HG03025 (cell line): Measurements from ENCODE around the gene UQCRC1.
"Not testable (repeated sequence)": the region's sequence is repeated elsewhere in the genome, so short reads cannot be mapped to it uniquely, and the experiment has no call there.

ENCODE experiments used
- ATAC-seq: cut with Tn5 transposase; IDR thresholded peaks from one replicate; pipeline ENCODE4 v1.9.1; 2021; ENCODE audit warnings: mild to moderate bottlenecking, moderate library complexity; ENCODE audit not compliant: unreplicated experiment, low FRiP score

UQCRC1 gene

DNA sequence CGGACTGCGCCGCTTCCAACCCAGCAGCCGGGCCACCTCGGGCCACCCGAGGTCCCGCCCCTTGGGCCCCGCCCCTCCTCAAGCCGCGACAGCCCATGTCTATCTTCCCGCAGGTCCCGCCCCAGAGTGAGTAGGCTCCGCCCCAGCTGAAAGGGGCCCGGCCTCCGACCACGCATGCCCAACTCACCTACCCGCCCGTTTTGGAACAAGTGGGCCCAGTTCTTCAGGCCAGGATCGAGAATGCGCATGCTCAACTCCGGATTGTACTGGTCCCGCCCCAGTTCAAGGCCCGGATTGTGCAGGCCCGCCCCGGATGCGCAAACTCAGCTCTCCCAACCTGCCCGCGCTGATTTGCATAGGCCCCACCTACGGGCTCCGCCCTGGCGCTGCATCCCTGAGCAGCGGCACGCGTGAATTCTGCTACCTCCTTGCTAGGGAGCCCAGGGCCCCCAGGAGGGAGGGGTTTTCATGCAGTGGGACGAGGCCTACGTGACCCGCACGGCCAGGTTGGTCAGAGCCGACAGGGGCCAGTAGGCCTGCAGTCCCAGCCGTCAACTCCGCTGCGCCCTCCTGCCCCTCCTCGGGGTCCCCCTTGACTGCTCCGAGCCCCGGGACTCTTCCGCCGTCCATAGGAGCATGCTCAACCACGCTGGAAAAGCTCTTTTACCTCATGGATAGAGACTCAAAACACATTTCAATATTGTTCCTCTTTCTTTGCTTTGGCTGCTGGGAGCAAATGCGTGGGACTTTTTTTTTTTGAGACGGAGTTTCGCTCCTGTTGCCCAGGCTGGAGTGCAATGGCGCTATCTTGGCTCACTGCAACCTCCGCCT, 52.4 kb downstream of the UQCRC1 start, which contains the start of gene PFKFB4:
PFKFB4 (minus strand) TSS at position 8 of the 831 bp plus-strand sequence. CDS start 26 bp downstream, outside the sequence.
- ATAC-seq, result peak; percentile 82

DNA sequence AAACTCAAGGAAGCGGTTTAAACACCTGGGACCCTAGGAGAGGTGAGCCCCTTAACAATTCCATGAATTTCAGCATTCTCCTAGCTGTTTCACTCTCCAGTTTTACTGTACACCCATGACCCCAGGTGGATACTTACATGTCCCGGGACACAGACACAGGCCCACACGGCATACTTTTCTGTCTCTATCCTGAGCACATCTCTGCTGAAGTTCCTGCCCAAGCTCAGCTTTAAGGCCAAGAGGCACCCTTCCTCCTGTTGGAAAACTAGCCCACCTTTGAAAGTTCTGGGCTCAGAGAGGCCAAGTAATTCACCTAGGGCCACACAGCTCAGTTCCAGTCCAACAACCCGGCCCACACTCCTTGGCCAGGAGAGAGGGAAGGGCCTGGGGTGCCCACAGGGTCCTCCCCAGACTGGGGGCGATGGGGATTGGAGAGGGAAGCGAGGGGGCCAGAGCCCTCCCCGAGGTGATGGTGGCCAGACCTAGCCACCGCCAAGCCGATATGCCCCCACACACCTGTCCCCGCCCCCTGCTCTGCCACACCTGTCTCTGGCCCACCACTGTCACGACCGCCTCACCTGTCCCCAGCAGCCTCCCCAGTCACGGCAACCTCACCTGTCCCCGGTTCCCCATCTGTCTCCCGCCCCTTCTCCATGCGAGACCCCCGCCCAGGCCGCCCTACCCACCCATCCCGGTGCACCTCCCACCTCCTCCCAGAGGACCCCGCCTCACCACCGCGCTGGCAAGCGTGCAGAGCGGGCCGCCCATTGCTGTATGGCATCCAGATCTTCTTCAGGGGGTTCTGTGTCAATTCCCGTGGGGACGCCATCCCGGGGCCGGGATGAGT, 53.3 kb downstream of the UQCRC1 start:
- no peak for ATAC-seq

DNA sequence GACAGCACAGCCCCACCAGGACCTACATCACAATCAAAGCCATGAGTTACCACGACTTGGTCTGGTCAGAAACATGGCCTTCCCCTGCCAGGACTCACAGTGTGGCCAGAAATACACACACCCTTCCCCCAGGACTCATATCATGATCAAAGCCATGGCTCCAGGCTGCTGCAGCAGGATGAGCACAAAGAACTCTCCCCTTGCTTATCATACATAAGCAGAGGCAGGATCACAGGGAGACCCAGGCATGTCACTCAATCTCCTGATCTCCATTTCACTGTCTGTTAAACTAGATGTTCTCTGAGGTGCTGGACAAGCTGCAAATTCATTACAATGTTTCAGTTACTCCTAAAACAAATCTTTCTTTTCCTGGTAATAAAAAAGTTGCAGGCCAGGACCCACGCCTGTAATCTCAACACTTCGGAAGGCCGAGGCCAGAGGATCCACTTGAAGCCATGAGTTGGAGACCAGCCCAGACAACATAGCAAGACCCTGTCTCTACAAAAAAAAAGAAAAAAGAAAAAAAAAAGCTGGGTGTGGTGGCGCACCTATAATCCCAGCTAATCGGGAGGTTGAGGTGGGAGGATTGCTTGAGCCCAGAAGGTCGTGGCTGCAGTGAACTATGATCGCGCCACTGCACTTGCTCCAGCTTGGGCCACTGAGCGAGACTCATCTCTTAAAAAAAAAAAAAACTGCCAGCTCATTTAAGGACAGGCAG, 54.1 kb downstream of the UQCRC1 start:
- ATAC-seq, result no peak

DNA sequence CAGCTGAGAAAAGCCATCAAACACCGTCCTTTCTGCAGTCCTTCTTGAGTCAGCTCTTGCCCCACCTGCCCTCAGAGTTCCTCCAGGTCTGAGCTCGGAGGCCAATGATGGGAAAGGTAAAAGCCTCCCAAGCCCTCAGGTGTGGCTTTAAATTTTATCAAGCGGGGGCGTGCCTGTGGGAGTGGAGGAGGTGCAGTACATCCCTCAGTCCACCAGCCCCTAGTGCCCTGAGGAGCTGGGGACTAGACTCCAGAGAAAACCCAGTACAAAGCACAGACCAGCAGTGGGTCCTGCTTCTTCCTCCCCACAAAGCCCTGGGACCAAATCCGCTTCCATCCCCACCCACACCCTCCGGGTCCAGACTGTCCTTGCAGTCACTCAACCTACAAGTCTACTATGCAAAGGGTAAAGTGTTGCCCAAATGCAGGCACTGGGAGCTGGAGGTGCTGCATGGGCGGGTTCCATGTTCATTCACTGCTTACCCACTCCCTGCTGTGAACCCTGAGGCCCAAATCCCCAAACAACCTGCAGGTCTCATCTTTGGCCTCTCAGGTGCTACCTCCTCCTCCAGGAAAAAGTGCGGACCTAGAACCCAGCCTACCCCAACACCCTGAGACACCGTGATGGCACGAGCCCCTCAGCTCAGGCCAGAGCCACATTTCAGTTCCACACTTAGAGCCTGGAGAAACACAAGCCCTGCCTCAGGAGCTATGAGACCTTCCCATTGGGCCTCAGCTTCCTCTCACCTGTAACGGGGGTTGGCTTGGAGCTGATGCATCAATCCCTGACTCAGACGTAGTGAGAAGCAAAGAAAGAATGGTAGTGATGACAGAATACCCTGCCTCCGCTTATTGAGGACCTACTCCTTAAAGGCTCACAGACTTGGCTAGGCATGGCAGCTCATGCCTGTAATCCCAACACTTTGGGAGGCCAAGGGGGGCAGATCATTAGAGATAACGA, 55.3 kb downstream of the UQCRC1 start:
- ATAC-seq, result no peak

DNA sequence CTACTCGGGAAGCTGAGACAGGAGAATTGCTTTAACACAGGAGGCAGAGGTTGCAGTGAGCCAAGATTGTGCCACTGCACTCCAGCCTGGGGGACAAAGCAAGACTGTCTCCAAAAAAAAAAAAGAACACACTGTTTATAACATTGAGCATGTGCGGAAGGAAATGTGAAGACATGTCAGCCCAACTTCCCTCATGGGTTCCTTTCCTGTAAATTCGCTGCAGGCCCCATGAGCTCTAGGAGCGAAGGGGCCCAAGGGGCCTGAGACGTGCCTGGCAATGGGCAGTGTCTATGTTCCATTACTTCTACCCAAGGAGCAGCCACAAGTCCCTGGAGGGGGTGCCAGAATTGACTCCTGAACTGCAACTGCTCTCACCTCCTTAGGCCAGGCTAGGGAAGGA, 56.1 kb downstream of the UQCRC1 start:
- no peak for ATAC-seq

DNA sequence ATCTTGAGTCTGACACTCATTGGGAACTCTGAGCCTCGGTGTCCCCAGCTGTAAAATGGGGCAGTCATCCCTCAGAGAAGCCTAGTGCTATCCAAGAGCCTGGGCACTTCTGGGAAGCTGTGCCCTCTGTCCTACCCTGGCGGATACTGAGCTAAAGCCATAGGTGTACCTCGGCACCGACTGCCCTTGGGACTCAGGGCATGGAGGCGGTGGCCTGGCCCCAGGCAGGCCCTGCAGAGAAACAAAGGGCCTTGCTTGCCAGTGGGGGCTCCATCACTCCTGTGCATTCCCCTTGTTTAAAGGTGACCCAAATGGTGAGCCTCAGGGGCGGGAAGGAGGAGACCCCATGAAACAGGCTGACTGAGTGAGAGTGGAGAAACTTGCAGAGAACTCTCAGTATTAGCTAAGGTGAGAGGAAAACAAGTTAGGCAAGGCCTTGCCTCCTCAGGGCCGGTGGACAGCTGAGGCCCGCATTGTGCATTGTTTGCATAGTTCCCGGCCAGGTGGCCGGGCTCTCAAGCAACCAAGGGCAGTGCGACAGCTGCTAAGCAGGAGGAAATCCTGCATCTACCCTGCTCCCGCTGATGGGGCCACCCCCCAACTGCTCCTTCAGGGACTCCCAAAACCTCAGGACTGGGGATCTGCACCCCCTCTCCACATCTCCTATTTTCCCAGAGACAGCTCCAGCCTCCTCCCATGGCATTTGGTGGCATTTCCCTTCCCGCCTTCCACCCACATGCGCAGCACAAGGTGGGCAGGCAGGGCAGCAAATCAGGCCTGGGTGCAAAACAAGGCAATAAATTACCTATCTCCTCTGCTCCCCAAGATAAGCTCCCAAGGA, 57.1 kb downstream of the UQCRC1 start:
- no peak for ATAC-seq

DNA sequence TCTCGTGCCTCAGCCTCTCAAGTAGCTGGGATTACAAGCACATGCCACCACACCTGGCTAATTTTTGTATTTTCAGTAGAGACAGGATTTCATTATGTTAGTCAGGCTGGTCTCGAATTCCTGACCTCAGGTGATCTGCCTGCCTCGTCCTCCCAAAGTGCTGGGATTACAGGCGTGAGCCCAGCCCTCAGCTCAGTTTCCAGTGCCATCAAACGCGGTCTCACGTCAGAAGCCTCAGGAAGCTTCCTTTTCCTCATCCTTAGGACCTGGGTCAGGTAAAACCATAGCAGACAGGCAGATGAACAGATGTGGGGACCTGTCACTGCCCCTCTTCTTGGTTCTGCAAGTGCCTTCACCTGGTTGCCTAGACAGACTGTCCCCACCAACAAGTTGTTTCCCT, 57.8 kb downstream of the UQCRC1 start:
- ATAC-seq, result not testable (repeated sequence)
